HG02970 (cell line): ENCODE data around the gene GGACT.

ENCODE experiments used
- ATAC-seq: cut with Tn5 transposase; IDR thresholded peaks from one replicate; pipeline ENCODE4 v1.9.1; 2021; ENCODE audit warnings: mild to moderate bottlenecking, moderate library complexity, moderate number of reproducible peaks; ENCODE audit not compliant: unreplicated experiment, low FRiP score

The GGACT gene

GRCh38 chr13:100560498-100561157 lies 28.0 kb downstream of the GGACT start:
- ATAC-seq = no peak

GRCh38 chr13:100559886-100560285 lies 28.7 kb downstream of the GGACT start:
- ATAC-seq = no peak

GRCh38 chr13:100552755-100553154 lies 35.8 kb downstream of the GGACT start:
- no peak for ATAC-seq

- no peak for ATAC-seq
Measured at GRCh38 chr13:100549316-100549715, 39.3 kb downstream of the GGACT start.

- ATAC-seq = no peak
Measured at GRCh38 chr13:100547791-100548201, 40.8 kb downstream of the GGACT start.

- ATAC-seq = no peak
Measured at GRCh38 chr13:100546713-100547405, 41.7 kb downstream of the GGACT start.

- no peak for ATAC-seq
Measured at GRCh38 chr13:100545684-100546061, 42.9 kb downstream of the GGACT start.

GRCh38 chr13:100544866-100545683 lies 43.5 kb downstream of the GGACT start:
- ATAC-seq = no peak

- no peak for ATAC-seq
Measured at GRCh38 chr13:100543872-100544602, 44.6 kb downstream of the GGACT start.

GRCh38 chr13:100542826-100543156 lies 45.8 kb downstream of the GGACT start:
- ATAC-seq = peak; percentile 69

- ATAC-seq = no peak
Measured at GRCh38 chr13:100541897-100542825, 46.4 kb downstream of the GGACT start.

GRCh38 chr13:100540621-100541020 lies 48.0 kb downstream of the GGACT start:
- no peak for ATAC-seq

- no peak for ATAC-seq
Measured at GRCh38 chr13:100537951-100538462, 50.6 kb downstream of the GGACT start.

GRCh38 chr13:100537486-100537885 lies 51.1 kb downstream of the GGACT start:
- ATAC-seq = no peak

- ATAC-seq = no peak
Measured at GRCh38 chr13:100536643-100537180, 51.9 kb downstream of the GGACT start.

- ATAC-seq = no peak
Measured at GRCh38 chr13:100535426-100536135, 53.0 kb downstream of the GGACT start.

- ATAC-seq = no peak
Measured at GRCh38 chr13:100534911-100535310, 53.7 kb downstream of the GGACT start.

GRCh38 chr13:100534147-100534843 lies 54.3 kb downstream of the GGACT start:
- no peak for ATAC-seq
